LNCaP clone FGC (cell line): ENCODE data around the gene IDUA.
"Not testable (repeated sequence)": the region's sequence is repeated elsewhere in the genome, so short reads cannot be mapped to it uniquely, and the experiment has no call there.

Source experiments
- DNase-seq: peaks from one replicate; pipeline ENCODE4 v3.0.0-alpha.2; 2011; ENCODE audit warnings: low read depth
- H3K4me3 ChIP-seq: 2 replicates; pipeline ENCODE4 v1.5.1; 2011; ENCODE audit warnings: mild to moderate bottlenecking, low read depth, low read length, control low read depth
- CTCF ChIP-seq: IDR thresholded peaks from 2 replicates; pipeline ENCODE4 v1.5.1; 2012; ENCODE audit warnings: mild to moderate bottlenecking; ENCODE audit not compliant: control insufficient read depth, insufficient read depth; ENCODE audit errors: extremely low read depth

The IDUA gene

DNA sequence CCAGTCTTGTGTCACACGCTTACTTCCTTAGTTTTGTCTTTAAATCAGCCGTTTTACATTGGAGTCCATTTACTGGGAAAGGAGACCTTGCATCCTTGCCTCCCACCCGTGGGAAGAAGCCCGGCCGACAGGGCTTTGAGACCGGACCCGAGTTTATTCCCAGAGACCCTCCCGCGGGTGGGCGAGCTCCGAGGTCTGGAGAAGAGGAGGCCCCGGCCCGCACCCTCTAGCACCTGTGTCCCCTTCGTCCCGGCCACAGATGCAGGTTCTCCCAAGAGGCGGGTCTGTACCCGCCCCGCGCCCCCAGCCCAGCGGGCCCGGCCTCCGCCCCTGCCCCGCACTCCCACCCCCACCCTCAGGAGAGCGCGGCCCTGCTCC lies 10.1 kb downstream of the IDUA start:
- no peak for TF ChIP-seq CTCF
- no peak for DNase-seq
- H3K4me3 ChIP-seq = no peak overlapping the region

GRCh38 chr4:997375-998071 lies 10.7 kb downstream of the IDUA start:
- DNase-seq = no peak
- no peak overlapping the region for H3K4me3 ChIP-seq
- no peak for TF ChIP-seq CTCF

- DNase-seq = no peak
- TF ChIP-seq CTCF = no peak
- no peak overlapping the region for H3K4me3 ChIP-seq
These were observed 11.3 kb downstream of the IDUA start for GRCh38 chr4:998096-998691.

GRCh38 chr4:999240-999863 lies 12.5 kb downstream of the IDUA start:
- H3K4me3 ChIP-seq, DNase-seq: not testable (repeated sequence)

DNA sequence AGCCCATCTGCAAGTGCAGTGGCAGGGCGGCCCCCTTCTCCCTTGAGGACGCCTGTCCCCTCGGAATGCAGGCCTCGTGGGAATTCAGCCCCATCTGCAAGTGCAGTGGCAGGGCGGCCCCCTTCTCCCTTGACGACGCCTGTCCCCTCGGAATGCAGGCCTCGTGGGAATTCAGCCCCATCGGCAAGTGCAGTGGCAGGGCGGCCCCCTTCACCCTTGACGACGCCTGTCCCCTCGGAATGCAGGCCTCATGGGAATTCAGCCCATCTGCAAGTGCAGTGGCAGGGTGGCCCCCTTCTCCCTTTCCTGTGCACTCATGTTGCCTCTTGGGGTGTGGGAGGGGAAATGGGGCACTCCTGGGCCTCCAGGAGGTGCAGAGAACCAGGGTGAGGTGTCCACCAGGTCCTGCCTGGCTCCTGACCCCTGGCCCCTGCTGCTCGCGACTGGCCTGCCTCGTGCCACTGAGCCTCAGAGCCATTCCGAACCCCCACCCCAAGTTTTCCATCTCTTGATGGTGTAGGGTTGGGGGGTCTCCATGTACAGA lies 13.1 kb downstream of the IDUA start:
- no peak overlapping the region for H3K4me3 ChIP-seq
- DNase-seq = no peak
- TF ChIP-seq CTCF = no peak

DNA sequence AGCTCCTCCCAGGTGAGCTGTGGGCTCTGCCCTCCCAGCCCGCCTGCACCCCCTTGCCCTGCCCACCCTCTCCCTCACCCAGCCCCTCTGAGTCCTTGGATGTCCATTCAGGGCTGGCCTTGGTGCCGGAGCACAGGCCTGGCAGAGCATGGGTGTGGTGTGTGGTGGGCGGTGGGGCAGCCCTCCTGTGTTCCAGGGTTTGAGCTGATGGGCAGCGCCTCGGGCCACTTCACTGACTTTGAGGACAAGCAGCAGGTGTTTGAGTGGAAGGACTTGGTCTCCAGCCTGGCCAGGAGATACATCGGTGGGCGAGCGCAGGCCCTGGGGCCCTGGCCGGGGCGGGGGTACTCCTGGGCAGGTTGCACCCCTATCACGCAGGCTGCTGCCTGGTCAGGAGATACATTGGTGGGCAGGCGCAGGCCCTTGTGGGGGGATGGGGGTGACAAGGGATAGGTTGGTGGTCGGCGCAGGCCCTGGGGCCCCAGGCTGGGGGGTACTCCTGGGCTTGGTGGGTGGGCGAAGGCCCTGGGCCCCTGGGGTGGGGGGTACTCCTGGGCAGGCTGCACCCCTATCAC lies 13.9 kb downstream of the IDUA start:
- no peak for TF ChIP-seq CTCF
- no peak for DNase-seq
- H3K4me3 ChIP-seq = no peak overlapping the region

GRCh38 chr4:1001561-1002130 lies 14.8 kb downstream of the IDUA start:
- no peak for TF ChIP-seq CTCF
- no peak for DNase-seq
- no peak overlapping the region for H3K4me3 ChIP-seq
